Karpas-422 (cell line): Measurements from ENCODE around the gene TMED9. TPM values are rescaled to one million over a fixed set of nuclear protein-coding genes. Genes with fewer than 3 reads are reported as not detected.

Experiments used
- DNase-seq: peaks from one replicate; pipeline ENCODE4 v3.0.0-alpha.2; 2015
- H2AFZ ChIP-seq: fragments of 200-600 bp; sonication (generic); 2 replicates; pipeline ENCODE4 v1.6.1; 2014; ENCODE audit warnings: antibody characterized with exemption, low read length, mixed read lengths
- H3K27ac ChIP-seq: fragments of 200-600 bp; sonication (generic); 2 replicates; pipeline ENCODE4 v1.5.1; 2014; ENCODE audit warnings: mild to moderate bottlenecking, low read length, moderate library complexity
- H3K27me3 ChIP-seq: fragments of 200-600 bp; sonication (generic); 2 replicates; pipeline ENCODE4 v1.6.1; 2014; ENCODE audit warnings: low read length, mixed read lengths
- H3K36me3 ChIP-seq: fragments of 200-600 bp; sonication (generic); 2 replicates; pipeline ENCODE4 v1.6.1; 2014; ENCODE audit warnings: low read length, mixed read lengths; ENCODE audit not compliant: insufficient read depth
- H3K4me1 ChIP-seq: fragments of 200-600 bp; sonication (generic); 2 replicates; pipeline ENCODE4 v1.6.1; 2014; ENCODE audit warnings: mild to moderate bottlenecking, low read length, mixed read lengths
- H3K4me2 ChIP-seq: fragments of 200-600 bp; sonication (generic); 2 replicates; pipeline ENCODE4 v1.6.1; 2014; ENCODE audit warnings: low read length, low read depth, mild to moderate bottlenecking; ENCODE audit not compliant: poor library complexity, severe bottlenecking
- H3K4me3 ChIP-seq: fragments of 200-600 bp; sonication (generic); 2 replicates; pipeline ENCODE4 v1.5.1; 2014; ENCODE audit warnings: mild to moderate bottlenecking, antibody characterized with exemption, low read length, mixed read lengths
- H3K79me2 ChIP-seq: fragments of 200-600 bp; sonication (generic); 2 replicates; pipeline ENCODE4 v1.6.1; 2014; ENCODE audit warnings: mild to moderate bottlenecking, low read length, mixed read lengths
- H3K9ac ChIP-seq: fragments of 200-600 bp; sonication (generic); 2 replicates; pipeline ENCODE4 v1.6.0; 2014; ENCODE audit warnings: low read length
- H3K9me2 ChIP-seq: fragments of 200-600 bp; sonication (generic), shearing (Covaris generic); replicated peaks from 2 replicates; pipeline ENCODE4 v1.6.0; 2014; ENCODE audit warnings: mild to moderate bottlenecking, low read length, moderate library complexity; ENCODE audit not compliant: insufficient read depth
- H3K9me3 ChIP-seq: fragments of 300-700, 200-600 bp; sonication (generic); 2 replicates; pipeline ENCODE4 v1.6.1; 2014; ENCODE audit warnings: low read length, mixed read lengths
- H4K20me1 ChIP-seq: fragments of 200-600 bp; sonication (generic); 2 replicates; pipeline ENCODE4 v1.6.1; 2014; ENCODE audit warnings: mild to moderate bottlenecking, antibody characterized with exemption, low read length, low read depth; ENCODE audit not compliant: insufficient read depth
- total RNA-seq: library from RNA; depleted of rRNA; stranded (reverse); fragments of >200 nt; shearing (Covaris generic); gene quantifications from 2 replicates; pipeline ENCODE4 v1.2.3, GENCODE V29; 2014; ENCODE audit warnings: low replicate concordance

The TMED9 gene
- total RNA-seq, 1 experiment from 2014 or later, result 33.2 TPM

- Histone ChIP-seq H3K4me2 (peak overlapping the region; percentile 93), H3K79me2 (peaks cover 58% of the 10 kb centered on the region), H4K20me1 (peaks cover 13% of the 10 kb centered on the region; the same call in 1 of the 2 replicates), H3K9me2 (no peaks in the 10 kb centered on the region), H3K4me1 (peaks cover 37% of the 10 kb centered on the region), H2AFZ (no peak overlapping the region), H3K9ac (peak overlapping the region; percentile 94), H3K36me3 (peaks cover 13% of the 10 kb centered on the region; the same call in 1 of the 2 replicates), H3K27ac (no peak overlapping the region; the same call in 1 of the 2 replicates), H3K9me3 (no peaks in the 10 kb centered on the region), H3K4me3 (peak overlapping the region; percentile 92), H3K27me3 (no peaks in the 10 kb centered on the region)
- no peak for DNase-seq
These were observed 39.1 kb upstream of the TMED9 start for GRCh38 chr5:177552839-177553455.

GRCh38 chr5:177553671-177554429 is 38.2 kb upstream of the TMED9 start:
- Histone ChIP-seq H3K4me3 (peak overlapping the region; percentile 92), H3K27me3 (no peaks in the 10 kb centered on the region), H3K9ac (peak overlapping the region; percentile 94), H2AFZ (no peak overlapping the region), H4K20me1 (peaks cover 13% of the 10 kb centered on the region; the same call in 1 of the 2 replicates), H3K27ac (peak overlapping the region; percentile 44; the same call in 1 of the 2 replicates), H3K9me3 (no peaks in the 10 kb centered on the region), H3K36me3 (peaks cover 13% of the 10 kb centered on the region; the same call in 1 of the 2 replicates), H3K79me2 (peaks cover 49% of the 10 kb centered on the region), H3K4me2 (peak overlapping the region; percentile 93), H3K4me1 (peaks cover 37% of the 10 kb centered on the region), H3K9me2 (no peaks in the 10 kb centered on the region)
- DNase-seq, result peak; percentile 63

GRCh38 chr5:177554474-177555111 is 37.4 kb upstream of the TMED9 start, which contains the start of gene FAM193B:
FAM193B (minus strand) TSS chr5:177554563; CDS start chr5:177554458, 105 bp downstream.
- no peaks in the 10 kb centered on the region for H3K27me3 ChIP-seq
- H4K20me1 ChIP-seq, result peaks cover 13% of the 10 kb centered on the region; the same call in 1 of the 2 replicates
- peak; percentile 97 for DNase-seq
- peak within 1 kb of the TSS; percentile 92 for H3K4me3 ChIP-seq
- peak within 1 kb of the TSS; percentile 94 for H3K9ac ChIP-seq
- H3K36me3 ChIP-seq, result peaks cover 13% of the 10 kb centered on the region; the same call in 1 of the 2 replicates
- peak within 1 kb of the TSS; percentile 76; the same call in 1 of the 2 replicates for H2AFZ ChIP-seq
- H3K4me1 ChIP-seq, result peaks cover 37% of the 10 kb centered on the region
- H3K9me3 ChIP-seq, result no peaks in the 10 kb centered on the region
- H3K79me2 ChIP-seq, result peaks cover 45% of the 10 kb centered on the region
- no peaks in the 10 kb centered on the region for H3K9me2 ChIP-seq
- H3K4me2 ChIP-seq, result peak within 1 kb of the TSS; percentile 93
- peak within 1 kb of the TSS; percentile 44; the same call in 1 of the 2 replicates for H3K27ac ChIP-seq

GRCh38 chr5:177555228-177555627 is 36.8 kb upstream of the TMED9 start:
- H4K20me1 ChIP-seq, result peaks cover 13% of the 10 kb centered on the region; the same call in 1 of the 2 replicates
- H3K4me1 ChIP-seq, result peaks cover 37% of the 10 kb centered on the region
- H3K9ac ChIP-seq, result peak overlapping the region; percentile 64
- no peaks in the 10 kb centered on the region for H3K27me3 ChIP-seq
- no peak overlapping the region for H3K27ac ChIP-seq
- H3K4me2 ChIP-seq, result peak overlapping the region; percentile 75
- no peak overlapping the region for H2AFZ ChIP-seq
- peaks cover 13% of the 10 kb centered on the region; the same call in 1 of the 2 replicates for H3K36me3 ChIP-seq
- DNase-seq, result no peak
- H3K9me3 ChIP-seq, result no peaks in the 10 kb centered on the region
- peaks cover 39% of the 10 kb centered on the region for H3K79me2 ChIP-seq
- peak overlapping the region; percentile 69 for H3K4me3 ChIP-seq
- no peaks in the 10 kb centered on the region for H3K9me2 ChIP-seq

GRCh38 chr5:177555665-177556064 is 36.3 kb upstream of the TMED9 start:
- peak overlapping the region; percentile 75 for H3K4me2 ChIP-seq
- peaks cover 34% of the 10 kb centered on the region for H3K79me2 ChIP-seq
- H3K36me3 ChIP-seq, result peaks cover 13% of the 10 kb centered on the region; the same call in 1 of the 2 replicates
- H3K9me2 ChIP-seq, result no peaks in the 10 kb centered on the region
- DNase-seq, result no peak
- H3K4me1 ChIP-seq, result peaks cover 33% of the 10 kb centered on the region
- H3K27me3 ChIP-seq, result no peaks in the 10 kb centered on the region
- H3K4me3 ChIP-seq, result peak overlapping the region; percentile 69; the same call in 1 of the 2 replicates
- no peak overlapping the region for H3K27ac ChIP-seq
- no peaks in the 10 kb centered on the region for H3K9me3 ChIP-seq
- H2AFZ ChIP-seq, result no peak overlapping the region
- peaks cover 13% of the 10 kb centered on the region; the same call in 1 of the 2 replicates for H4K20me1 ChIP-seq
- H3K9ac ChIP-seq, result 0 out of 2 replicates have a peak overlapping the region, but pooled peaks have one; percentile 64

GRCh38 chr5:177557041-177557647 is 34.9 kb upstream of the TMED9 start:
- Histone ChIP-seq H4K20me1 (peaks cover 13% of the 10 kb centered on the region; the same call in 1 of the 2 replicates), H3K36me3 (no peaks in the 10 kb centered on the region), H3K27me3 (no peaks in the 10 kb centered on the region), H3K9me3 (no peaks in the 10 kb centered on the region), H3K27ac (no peak overlapping the region), H2AFZ (0 out of 2 replicates have a peak overlapping the region, but pooled peaks have one; percentile 32), H3K9me2 (no peaks in the 10 kb centered on the region), H3K9ac (peak overlapping the region; percentile 40), H3K79me2 (peaks cover 20% of the 10 kb centered on the region), H3K4me1 (peaks cover 33% of the 10 kb centered on the region), H3K4me2 (peak overlapping the region; percentile 12), H3K4me3 (no peak overlapping the region)
- DNase-seq, result peak; percentile 75

- Histone ChIP-seq H3K27ac (no peak overlapping the region), H3K4me2 (no peak overlapping the region)
These were observed 34.2 kb upstream of the TMED9 start for GRCh38 chr5:177557796-177558195.

More at GRCh38 chr5:177557796-177558195, 34.2 kb upstream of the TMED9 start:
- Histone ChIP-seq H3K27me3 (no peaks in the 10 kb centered on the region), H4K20me1 (peaks cover 12% of the 10 kb centered on the region; the same call in 1 of the 2 replicates), H2AFZ (no peak overlapping the region), H3K79me2 (peaks cover 13% of the 10 kb centered on the region), H3K36me3 (no peaks in the 10 kb centered on the region), H3K9me3 (no peaks in the 10 kb centered on the region), H3K4me3 (no peak overlapping the region), H3K9me2 (no peaks in the 10 kb centered on the region), H3K4me1 (peaks cover 29% of the 10 kb centered on the region), H3K9ac (no peak overlapping the region)
- no peak for DNase-seq
